A673 (cell line): Measurements from ENCODE around the gene CEACAM18.

Source experiments
- EZH2 ChIP-seq: fragments of 200-600 bp; sonication (generic); IDR thresholded peaks from 2 replicates; pipeline ENCODE4 v1.6.1; 2017; ENCODE audit warnings: borderline replicate concordance, low read depth, mild to moderate bottlenecking, mixed read lengths, antibody characterized with exemption, low read length; ENCODE audit not compliant: poor library complexity, severe bottlenecking
- TF ChIP-seq, protein P1 (sequence below): fragments of 300-800, 200-600 bp; sonication (generic); conservative IDR thresholded peaks from 2 replicates; pipeline ENCODE4 v1.5.1; 2017; ENCODE audit warnings: low read depth, mild to moderate bottlenecking, antibody characterized with exemption, low read length, moderate library complexity, mixed read lengths

- TF ChIP-seq, protein P1, sequence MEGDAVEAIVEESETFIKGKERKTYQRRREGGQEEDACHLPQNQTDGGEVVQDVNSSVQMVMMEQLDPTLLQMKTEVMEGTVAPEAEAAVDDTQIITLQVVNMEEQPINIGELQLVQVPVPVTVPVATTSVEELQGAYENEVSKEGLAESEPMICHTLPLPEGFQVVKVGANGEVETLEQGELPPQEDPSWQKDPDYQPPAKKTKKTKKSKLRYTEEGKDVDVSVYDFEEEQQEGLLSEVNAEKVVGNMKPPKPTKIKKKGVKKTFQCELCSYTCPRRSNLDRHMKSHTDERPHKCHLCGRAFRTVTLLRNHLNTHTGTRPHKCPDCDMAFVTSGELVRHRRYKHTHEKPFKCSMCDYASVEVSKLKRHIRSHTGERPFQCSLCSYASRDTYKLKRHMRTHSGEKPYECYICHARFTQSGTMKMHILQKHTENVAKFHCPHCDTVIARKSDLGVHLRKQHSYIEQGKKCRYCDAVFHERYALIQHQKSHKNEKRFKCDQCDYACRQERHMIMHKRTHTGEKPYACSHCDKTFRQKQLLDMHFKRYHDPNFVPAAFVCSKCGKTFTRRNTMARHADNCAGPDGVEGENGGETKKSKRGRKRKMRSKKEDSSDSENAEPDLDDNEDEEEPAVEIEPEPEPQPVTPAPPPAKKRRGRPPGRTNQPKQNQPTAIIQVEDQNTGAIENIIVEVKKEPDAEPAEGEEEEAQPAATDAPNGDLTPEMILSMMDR = no peak
- TF ChIP-seq EZH2 = no peak
Measured at GRCh38 chr19:51472607-51473006, 5.7 kb upstream of the CEACAM18 start.
